NT2/D1 (cell line): ENCODE data around the gene PTGIR.

ENCODE experiments used
- SUZ12 ChIP-seq: IDR thresholded peaks from 2 replicates; pipeline ENCODE4 v1.6.1; 2011; ENCODE audit not compliant: insufficient read length, insufficient read depth; ENCODE audit errors: extremely low read depth
- YY1 ChIP-seq: IDR thresholded peaks from 2 replicates; pipeline ENCODE4 v1.6.1; 2011; ENCODE audit not compliant: insufficient read length, insufficient read depth
- ZNF274 ChIP-seq: IDR thresholded peaks from 2 replicates; pipeline ENCODE4 v1.6.1; 2011; ENCODE audit warnings: mild to moderate bottlenecking, low read depth, low read length

GRCh38 chr19:46646402-46646801 lies 21.5 kb upstream of the PTGIR start:
- TF ChIP-seq ZNF274 = no peak
- TF ChIP-seq SUZ12 = no peak
- TF ChIP-seq YY1 = no peak
